HepG2 (cell line): ENCODE data around the gene TMEM176A. TPM values are rescaled to one million over a fixed set of nuclear protein-coding genes. Genes with fewer than 3 reads are reported as not detected.

Experiments
- ATAC-seq: fragments of 200-7000 bp; cut with Tn5 transposase; 3 replicates; pipeline ENCODE4 v1.9.1; 2020; ENCODE audit warnings: mild to moderate bottlenecking, moderate library complexity
- BruUV-seq: library from RNA; stranded (reverse); fragments of 400-500 nt; replicated peaks from 2 replicates; lab custom pipeline; 2021; lab: Mats Ljungman, UMichigan
- CTCF ChIA-PET: fragments of 300-600 bp; formaldehyde crosslinking; extraction: SDS; loops from one replicate; lab custom pipeline; 2021; ENCODE audit warnings: low total read pairs, inconsistent platforms, low intra/inter-chr PET ratio; lab: Yijun Ruan, JAX
- POLR2A ChIA-PET: fragments of 350-600 bp; sonication (Branson Sonifier 250); formaldehyde crosslinking; loops from one replicate; lab custom pipeline; 2020; ENCODE audit warnings: antibody characterized with exemption, inconsistent platforms; lab: Yijun Ruan, JAX
- DNase-seq: peaks from one replicate; pipeline ENCODE4 v3.0.0-alpha.2; 2015; ENCODE audit warnings: low spot score
- FAIRE-seq: peaks from 3 replicates; lab custom pipeline; 2011; peaks lifted over from hg19 to GRCh38; lab: Jason Lieb, UNC
- H2AFZ ChIP-seq: one replicate; pipeline ENCODE4 v1.6.1; 2011; ENCODE audit warnings: low read length, inconsistent platforms
- H3K27ac ChIP-seq: fragments of 300-600 bp; 3 replicates; pipeline ENCODE4 v1.8.0; 2011; ENCODE audit warnings: mixed run types, mild to moderate bottlenecking, mixed read lengths, low read length, inconsistent platforms; ENCODE audit not compliant: insufficient read depth; ENCODE audit errors: extremely low read length
- H3K27me3 ChIP-seq, 2 experiments: fragments of 200-600 bp in 1 of 2; 2 replicates in 1 of 2; 3 replicates in 1 of 2; pipeline versions ENCODE4 v1.6.0 to v1.8.0; 2011; ENCODE audit warnings: low read length in 2 of 2, mild to moderate bottlenecking in 2 of 2, moderate library complexity in 2 of 2, inconsistent platforms in 1 of 2; ENCODE audit not compliant: insufficient read depth in 2 of 2, control insufficient read depth in 1 of 2
- H3K36me3 ChIP-seq, 2 experiments: fragments of 200-600 bp in 1 of 2; replicated peaks in 1 of 2; 2 replicates in 1 of 2; 3 replicates in 1 of 2; pipeline versions ENCODE4 v1.5.1 to v1.8.0; 2011; ENCODE audit warnings: low read length in 2 of 2, inconsistent platforms in 1 of 2; ENCODE audit not compliant: insufficient read depth in 2 of 2, control insufficient read depth in 1 of 2
- H3K4me1 ChIP-seq: 2 replicates; pipeline ENCODE4 v1.5.1; 2012; ENCODE audit warnings: low read length, inconsistent platforms; ENCODE audit not compliant: insufficient read depth
- H3K4me2 ChIP-seq: 2 replicates; pipeline ENCODE4 v1.6.0; 2011; ENCODE audit warnings: low read depth, low read length, inconsistent platforms
- H3K4me3 ChIP-seq, 3 experiments: fragments of 200-600 bp in 1 of 3; sonication (generic), shearing (Covaris generic) in 1 of 3; replicated peaks in 1 of 3; 2 replicates each; pipeline ENCODE4 v1.5.1; 2011 to 2016; ENCODE audit warnings: low read length in 3 of 3, inconsistent platforms in 2 of 3, low read depth in 2 of 3, mild to moderate bottlenecking in 2 of 3, control low read depth in 1 of 3, mixed read lengths in 1 of 3; ENCODE audit not compliant: insufficient read depth in 1 of 3
- H3K79me2 ChIP-seq: one replicate; pipeline ENCODE4 v1.6.1; 2011; ENCODE audit warnings: low read length, inconsistent platforms; ENCODE audit not compliant: insufficient read depth
- H3K9ac ChIP-seq: 2 replicates; pipeline ENCODE4 v1.6.0; 2011; ENCODE audit warnings: mild to moderate bottlenecking, low read depth, low read length, inconsistent platforms; ENCODE audit not compliant: insufficient read depth
- H3K9me3 ChIP-seq: 2 replicates; pipeline ENCODE4 v1.5.1; 2012; ENCODE audit warnings: mild to moderate bottlenecking, low read length
- H4K20me1 ChIP-seq: 2 replicates; pipeline ENCODE4 v1.6.0; 2011; ENCODE audit warnings: inconsistent platforms, mild to moderate bottlenecking, low read length, moderate library complexity; ENCODE audit not compliant: insufficient read depth
- MYNN ChIP-seq: sonication (generic); formaldehyde crosslinking; IDR thresholded peaks from 2 replicates; pipeline ENCODE4 v1.4.0; 2020; ENCODE audit warnings: mild to moderate bottlenecking, low read depth, missing genetic modification reagents
- NFATC3 ChIP-seq: sonication (generic); formaldehyde crosslinking; IDR thresholded peaks from 2 replicates; pipeline ENCODE4 v1.5.1; 2020; ENCODE audit warnings: mild to moderate bottlenecking, missing genetic modification reagents
- SIX1 ChIP-seq: sonication (generic); formaldehyde crosslinking; IDR thresholded peaks from 2 replicates; pipeline ENCODE4 v1.4.0; 2020; ENCODE audit warnings: missing genetic modification reagents, borderline replicate concordance
- SMC3 ChIP-seq: IDR thresholded peaks from 2 replicates; pipeline ENCODE4 v1.6.1; 2011; ENCODE audit warnings: low read length, improper control_type of control experiment
- TSC22D2 ChIP-seq: sonication (generic); formaldehyde crosslinking; IDR thresholded peaks from 2 replicates; pipeline ENCODE4 v1.5.1; 2020; ENCODE audit warnings: missing genetic modification reagents, mild to moderate bottlenecking, borderline replicate concordance
- ZFP37 ChIP-seq: sonication (generic); formaldehyde crosslinking; IDR thresholded peaks from 2 replicates; pipeline ENCODE4 v1.4.0; 2020; ENCODE audit warnings: missing genetic modification reagents, borderline replicate concordance
- ZNF589 ChIP-seq: sonication (generic); formaldehyde crosslinking; conservative IDR thresholded peaks from 2 replicates; pipeline ENCODE4 v1.8.0; 2022; ENCODE audit warnings: mild to moderate bottlenecking, moderate library complexity, missing genetic modification reagents
- WGBS: methylation state at CpG from one replicate; pipeline ENCODE4 v1.1.6; 2017; ENCODE audit warnings: low lambda C conversion rate; 5-methylcytosine and 5-hydroxymethylcytosine counted together
- in situ Hi-C: cut with HindIII; loops from 2 replicates; pipeline ENCODE4 v1.10.0; 2017; ENCODE audit warnings: low pct_unique_long_range_greater_than_20kb; ENCODE audit not compliant: extremely low pct_ligation_motif_present
- intact Hi-C: fragments of 100-400 bp; cut with micrococcal nuclease; formaldehyde crosslinking; loops from one replicate; pipeline ENCODE4 v1.10.0; 2022; ENCODE audit not compliant: unreplicated experiment
- polyA plus RNA-seq, 8 experiments: library from polyadenylated mRNA; depleted of rRNA in 3 of 8; stranded (reverse) in 7 of 8; unstranded in 1 of 8; fragments of >200 nt; fragmentation: Illumina TruSeq in 4 of 8; extraction: Trizol in 4 of 8; gene quantifications; 2 replicates each; pipeline versions ENCODE4 v1.2.1 to v1.2.3, GENCODE V29; 2011 to 2016; ENCODE audit warnings: low read depth in 4 of 8, missing spikeins in 1 of 8, mixed read lengths in 1 of 8; ENCODE audit not compliant: insufficient read depth in 1 of 8
- total RNA-seq, 5 experiments: library from RNA; depleted of rRNA; stranded (reverse); fragments of >200 nt; fragmentation: Illumina TruSeq; extraction: Trizol; gene quantifications; 2 replicates each; pipeline ENCODE4 v1.2.3, GENCODE V29; 2016; ENCODE audit warnings: low read depth in 1 of 5
- TF ChIP-seq, protein P1 (sequence below): sonication (generic); formaldehyde crosslinking; IDR thresholded peaks from 2 replicates; pipeline ENCODE4 v1.4.0; 2020; ENCODE audit warnings: missing genetic modification reagents

Gene TMEM176A
- total and polyA plus RNA-seq, 2 of the 13 experiments (the other 11 are each of a cell fraction or from before 2014, with no cell fraction given), result not detected

DNA sequence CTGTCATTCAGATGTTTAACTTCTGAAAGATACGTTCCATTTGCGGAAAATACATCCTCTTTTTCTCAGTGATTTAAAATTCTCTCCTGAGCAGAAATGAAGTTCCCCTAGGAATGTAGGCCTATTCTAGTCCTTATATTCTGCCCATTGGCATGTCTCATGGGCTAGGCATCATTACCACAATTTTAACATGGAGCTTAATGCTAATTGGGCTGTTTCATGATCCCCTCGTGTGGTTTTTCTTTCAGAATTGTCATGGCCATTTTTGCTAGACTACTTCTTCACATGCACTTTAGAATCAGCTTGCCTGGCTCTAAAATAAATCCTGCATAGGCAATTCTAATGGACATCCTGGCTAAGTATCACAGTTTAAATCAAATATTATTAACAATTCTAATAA lies 1.4 kb upstream of the TMEM176A start (continued):
- TF ChIP-seq, protein P1, sequence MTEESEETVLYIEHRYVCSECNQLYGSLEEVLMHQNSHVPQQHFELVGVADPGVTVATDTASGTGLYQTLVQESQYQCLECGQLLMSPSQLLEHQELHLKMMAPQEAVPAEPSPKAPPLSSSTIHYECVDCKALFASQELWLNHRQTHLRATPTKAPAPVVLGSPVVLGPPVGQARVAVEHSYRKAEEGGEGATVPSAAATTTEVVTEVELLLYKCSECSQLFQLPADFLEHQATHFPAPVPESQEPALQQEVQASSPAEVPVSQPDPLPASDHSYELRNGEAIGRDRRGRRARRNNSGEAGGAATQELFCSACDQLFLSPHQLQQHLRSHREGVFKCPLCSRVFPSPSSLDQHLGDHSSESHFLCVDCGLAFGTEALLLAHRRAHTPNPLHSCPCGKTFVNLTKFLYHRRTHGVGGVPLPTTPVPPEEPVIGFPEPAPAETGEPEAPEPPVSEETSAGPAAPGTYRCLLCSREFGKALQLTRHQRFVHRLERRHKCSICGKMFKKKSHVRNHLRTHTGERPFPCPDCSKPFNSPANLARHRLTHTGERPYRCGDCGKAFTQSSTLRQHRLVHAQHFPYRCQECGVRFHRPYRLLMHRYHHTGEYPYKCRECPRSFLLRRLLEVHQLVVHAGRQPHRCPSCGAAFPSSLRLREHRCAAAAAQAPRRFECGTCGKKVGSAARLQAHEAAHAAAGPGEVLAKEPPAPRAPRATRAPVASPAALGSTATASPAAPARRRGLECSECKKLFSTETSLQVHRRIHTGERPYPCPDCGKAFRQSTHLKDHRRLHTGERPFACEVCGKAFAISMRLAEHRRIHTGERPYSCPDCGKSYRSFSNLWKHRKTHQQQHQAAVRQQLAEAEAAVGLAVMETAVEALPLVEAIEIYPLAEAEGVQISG, result no peak
- no peak for TF ChIP-seq ZFP37 (CRISPR knock-in tag)
- no peak for TF ChIP-seq ZNF589 (CRISPR knock-in tag)
- TF ChIP-seq SMC3, result no peak
- no peak for TF ChIP-seq NFATC3 (CRISPR knock-in tag)
- TF ChIP-seq MYNN, result no peak
- no peak for TF ChIP-seq TSC22D2 (CRISPR knock-in tag)

DNA sequence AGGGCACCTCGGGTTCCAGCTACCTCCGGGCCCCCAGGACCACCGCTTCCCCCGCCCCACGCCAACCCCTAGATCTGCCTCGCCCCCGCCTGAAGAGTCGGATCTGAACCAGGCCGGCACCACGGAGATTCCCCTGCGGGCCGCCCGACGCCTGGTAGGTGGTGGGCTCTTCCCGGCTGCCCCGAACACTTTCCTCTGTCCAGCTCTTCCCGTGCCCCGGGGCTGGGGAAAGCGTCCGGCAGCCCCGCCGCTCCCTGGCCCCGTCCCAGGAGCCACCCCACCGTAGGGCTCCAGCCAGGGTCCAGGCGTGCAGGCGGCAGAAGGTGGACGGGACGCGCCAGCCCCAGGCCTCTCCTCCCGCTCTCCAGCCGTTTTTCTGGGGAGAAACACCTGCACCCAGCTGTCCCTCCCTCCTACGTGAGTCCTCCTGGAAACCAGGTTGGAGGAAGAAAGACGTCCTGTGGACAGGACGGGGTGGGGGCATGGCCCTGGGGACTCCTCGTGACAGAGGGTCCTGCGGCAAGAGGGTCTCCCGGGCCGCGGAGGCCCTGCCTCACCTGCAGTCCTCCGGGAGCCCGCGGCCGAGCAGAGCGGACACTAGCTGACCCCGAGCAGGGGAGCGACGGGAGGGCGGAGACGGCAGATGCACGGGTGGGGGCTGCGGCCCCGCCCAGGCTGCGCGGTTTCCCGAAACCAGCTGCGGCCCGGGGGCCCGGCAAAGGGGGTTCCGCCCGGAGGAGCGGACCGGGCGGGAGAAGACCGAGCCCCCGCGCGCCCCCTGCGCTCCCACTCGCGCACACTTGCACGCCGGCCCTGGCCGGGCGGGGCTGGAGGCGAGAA lies 608 bp upstream of the TMEM176A start, which contains the start of gene TMEM176B:
Gene TMEM176B, minus strand, starts transcription at position 624 of the 840 bp plus-strand sequence. CDS start 3,795 bp downstream, outside the sequence.
- CTCF ChIA-PET, result no interaction called here
- no peaks in the 10 kb centered on the region for H3K79me2 ChIP-seq

More for the DNA sequence above, 608 bp upstream of the TMEM176A start, which contains the start of gene TMEM176B:
- no peaks in the 10 kb centered on the region for H3K36me3 ChIP-seq
- no peaks in the 10 kb centered on the region for H3K4me1 ChIP-seq
- H3K4me2 ChIP-seq, result no peak within 1 kb of the TSS
- no peak for ATAC-seq
- H3K27ac ChIP-seq, result no peak within 1 kb of the TSS
- 76% methylated on average over 75 of the region's 75 CpGs for WGBS
- H3K4me3 ChIP-seq, result no peak within 1 kb of the TSS
- no peaks in the 10 kb centered on the region for H4K20me1 ChIP-seq
- TF ChIP-seq SIX1 (CRISPR knock-in tag), result no peak
- TF ChIP-seq, all 625 proteins: peak for 0
- FAIRE-seq (no peak), DNase-seq (no peak)
- Histone ChIP-seq H3K9me3 (no peaks in the 10 kb centered on the region), H3K27me3 (peaks cover 0 to 14% of the 10 kb centered on the region in 2 experiments; a peak in 2 of 5 replicates), H2AFZ (no peak within 1 kb of the TSS), H3K9ac (no peak within 1 kb of the TSS)
- intact Hi-C loops (no loop called here), in situ Hi-C loops (no loop called here)
- BruUV-seq, result no TSS peak
- POLR2A ChIA-PET, result no interaction called here
